Measurements from ENCODE around the gene GEMIN7.

The GEMIN7 gene

DNA sequence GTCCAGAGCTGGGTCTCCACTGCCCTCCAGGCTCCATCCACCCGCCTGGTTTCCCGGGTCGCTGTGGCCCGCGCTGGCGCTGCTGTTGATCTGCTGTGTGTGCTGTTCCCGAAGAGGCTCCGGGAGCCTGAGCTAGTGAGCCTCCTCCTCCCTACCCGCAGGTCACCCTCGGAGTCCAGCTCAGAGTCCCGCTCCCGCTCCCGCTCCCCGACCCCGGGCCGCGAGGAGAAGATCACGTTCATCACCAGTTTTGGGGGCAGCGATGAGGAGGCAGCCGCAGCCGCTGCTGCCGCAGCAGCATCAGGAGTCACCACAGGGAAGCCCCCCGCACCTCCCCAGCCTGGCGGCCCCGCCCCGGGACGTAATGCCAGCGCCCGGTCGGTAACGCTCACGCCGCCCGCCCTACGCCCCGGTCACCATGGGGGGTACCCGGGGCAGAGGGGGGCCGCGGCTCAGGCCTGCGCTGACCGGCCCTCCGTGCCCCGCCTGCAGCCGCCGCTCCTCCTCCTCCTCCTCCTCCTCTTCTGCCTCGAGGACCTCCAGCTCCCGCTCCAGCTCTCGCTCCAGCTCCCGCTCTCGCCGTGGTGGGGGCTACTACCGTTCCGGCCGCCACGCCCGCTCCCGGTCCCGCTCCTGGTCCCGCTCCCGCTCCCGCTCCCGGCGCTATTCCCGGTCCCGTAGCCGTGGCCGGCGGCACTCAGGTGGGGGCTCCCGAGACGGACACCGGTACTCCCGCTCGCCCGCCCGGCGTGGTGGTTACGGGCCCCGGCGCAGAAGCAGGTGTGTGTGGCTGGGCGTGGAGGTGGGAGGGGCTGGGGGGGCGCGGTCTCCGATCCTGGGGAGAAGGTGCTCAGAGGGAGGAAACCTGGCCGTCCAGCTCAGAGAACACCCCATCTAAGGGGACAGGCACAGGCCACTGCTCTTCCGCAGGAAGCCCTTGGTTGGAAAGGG, 14.9 kb upstream of the GEMIN7 start:
- FAIRE-seq = no peak

DNA sequence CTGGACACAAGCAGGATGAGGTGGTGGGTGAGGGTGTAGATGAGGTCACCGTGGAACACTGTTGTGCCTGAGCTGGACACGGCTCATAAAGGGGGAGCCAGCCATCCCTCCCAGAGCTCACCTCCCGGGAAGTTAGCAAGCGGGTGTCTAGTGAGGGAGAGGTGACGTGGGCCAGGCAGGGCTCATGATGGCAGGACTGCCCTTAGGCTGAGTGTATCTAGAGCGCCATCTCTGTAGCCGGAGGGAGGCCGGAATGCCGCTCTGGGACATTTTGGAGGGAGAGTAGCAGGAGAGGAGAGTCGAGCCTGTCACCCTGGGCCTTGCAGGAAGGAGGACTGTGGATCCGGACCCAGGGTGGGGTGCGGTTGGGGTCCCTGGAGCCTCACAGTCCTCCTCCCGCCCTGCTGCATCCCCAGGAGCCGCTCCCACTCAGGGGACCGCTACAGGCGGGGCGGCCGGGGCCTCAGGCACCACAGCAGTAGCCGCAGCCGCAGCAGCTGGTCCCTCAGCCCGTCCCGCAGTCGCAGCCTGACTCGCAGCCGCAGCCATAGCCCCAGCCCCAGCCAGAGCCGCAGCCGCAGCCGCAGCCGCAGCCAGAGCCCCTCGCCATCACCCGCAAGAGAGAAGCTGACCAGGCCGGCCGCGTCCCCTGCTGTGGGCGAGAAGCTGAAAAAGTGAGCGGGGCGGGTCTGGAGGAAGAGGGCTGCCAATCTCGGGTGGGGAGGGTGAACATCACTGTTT, 12.0 kb upstream of the GEMIN7 start:
- FAIRE-seq = no peak

DNA sequence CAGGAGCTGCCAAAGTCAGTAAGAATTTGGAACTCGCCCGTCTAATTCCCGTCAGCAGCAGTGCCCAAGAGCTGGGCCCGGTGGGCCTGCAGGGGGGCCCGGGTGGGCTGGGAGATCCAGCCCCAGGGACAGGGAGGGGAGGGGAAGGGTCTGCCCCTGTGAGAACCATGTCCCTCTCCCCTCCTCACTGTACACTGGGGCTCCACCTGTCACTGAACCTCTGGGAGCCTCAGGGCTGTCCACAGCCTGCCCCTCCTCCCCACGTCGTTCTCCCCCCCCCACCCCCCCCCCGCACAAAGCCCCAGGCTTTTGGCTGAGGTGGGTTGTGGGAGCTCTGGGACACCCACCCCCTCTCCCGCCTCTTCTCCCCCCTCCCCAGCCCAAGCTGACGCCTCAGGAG, 11.0 kb upstream of the GEMIN7 start:
- FAIRE-seq = no peak

DNA sequence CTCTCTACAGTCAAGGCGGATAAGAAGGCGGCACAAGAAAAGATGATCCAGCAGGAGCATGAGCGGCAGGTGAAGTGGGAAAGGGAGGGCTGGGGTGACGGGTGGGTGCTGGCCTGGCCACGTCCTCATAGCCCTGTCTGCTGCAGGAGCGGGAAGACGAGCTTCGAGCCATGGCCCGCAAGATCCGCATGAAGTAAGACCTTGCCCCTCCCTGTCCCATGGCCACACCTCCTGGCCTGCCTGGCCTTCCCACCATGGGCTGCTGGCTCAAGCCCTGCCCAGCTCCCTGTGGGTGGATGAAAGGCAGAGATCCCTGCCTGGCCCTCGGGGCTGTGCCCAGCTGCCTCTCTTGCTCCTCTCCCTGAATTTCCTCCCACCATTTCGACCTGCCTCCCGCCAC, 10.0 kb upstream of the GEMIN7 start:
- no peak for FAIRE-seq

DNA sequence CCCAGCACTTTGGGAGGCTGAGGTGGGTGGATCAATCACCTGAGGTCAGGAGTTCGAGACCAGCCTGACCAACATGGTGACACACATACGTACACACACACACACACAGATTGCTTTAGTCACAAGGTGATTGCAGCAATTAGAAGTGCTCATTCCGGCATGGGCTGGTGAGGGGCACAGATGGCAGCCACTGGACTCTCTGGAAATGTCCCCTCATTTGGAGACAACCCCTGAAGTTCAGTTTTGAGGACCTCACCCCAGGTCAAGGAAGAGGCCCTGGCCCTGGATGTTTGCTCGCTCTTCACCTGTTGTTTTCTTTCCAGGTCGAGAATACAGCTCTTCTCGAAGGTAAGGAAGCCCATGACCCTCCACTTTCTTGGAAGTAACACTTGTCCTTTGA, 8.8 kb upstream of the GEMIN7 start:
- FAIRE-seq = no peak

DNA sequence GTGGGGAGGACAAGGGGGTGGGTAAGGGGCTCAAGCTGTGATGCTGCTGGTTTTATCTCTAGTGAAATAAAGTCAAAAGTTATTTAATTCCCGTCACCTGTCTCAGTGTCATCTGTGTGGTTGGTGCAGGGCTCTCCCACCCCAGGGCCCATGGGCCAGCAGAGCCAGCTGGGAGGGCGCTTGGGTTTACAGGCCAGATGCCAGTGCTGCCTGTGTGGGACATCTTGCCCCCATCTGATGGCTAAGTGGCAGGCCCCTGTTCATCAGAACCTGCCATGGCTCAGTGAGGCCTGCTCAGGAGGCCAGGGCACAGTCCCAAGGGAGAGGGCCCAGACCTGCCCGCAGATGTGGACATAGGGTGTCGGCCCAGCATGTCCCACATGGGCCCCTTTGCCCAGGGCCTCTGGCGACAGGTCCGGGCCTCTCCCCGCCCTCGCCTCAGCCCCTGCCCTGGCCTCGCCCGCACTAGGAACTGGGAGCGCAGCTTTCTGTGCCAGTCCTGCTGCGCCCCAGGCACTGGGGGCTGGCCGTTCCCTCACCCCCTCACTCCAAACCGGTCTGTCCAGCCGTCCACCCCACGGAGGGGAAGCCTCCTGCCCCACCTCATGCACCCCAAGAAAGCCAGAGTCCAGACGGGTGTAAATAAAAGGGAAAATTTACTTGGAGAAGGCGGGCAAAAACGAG, 8.1 kb upstream of the GEMIN7 start:
- no peak for FAIRE-seq

DNA sequence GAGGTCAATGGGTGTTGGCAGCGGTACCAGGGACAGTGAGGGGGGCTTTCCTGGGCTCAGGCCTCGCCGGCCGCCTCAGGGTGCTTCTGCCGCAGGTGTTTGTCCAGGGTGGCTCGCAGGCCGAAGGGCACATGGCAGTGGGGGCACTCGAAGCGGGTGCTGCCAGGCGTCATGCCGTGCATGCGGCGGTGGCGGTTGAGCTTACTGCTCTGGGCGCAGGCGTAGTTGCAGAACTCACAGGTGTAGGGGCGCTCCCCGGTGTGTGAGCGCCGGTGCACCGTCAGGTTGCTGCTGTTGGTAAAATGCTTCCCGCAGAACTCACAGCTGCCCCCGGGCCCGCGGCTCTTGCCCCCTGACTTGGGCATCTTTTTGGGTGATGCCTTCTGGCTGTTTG, 7.5 kb upstream of the GEMIN7 start:
- no peak for FAIRE-seq

DNA sequence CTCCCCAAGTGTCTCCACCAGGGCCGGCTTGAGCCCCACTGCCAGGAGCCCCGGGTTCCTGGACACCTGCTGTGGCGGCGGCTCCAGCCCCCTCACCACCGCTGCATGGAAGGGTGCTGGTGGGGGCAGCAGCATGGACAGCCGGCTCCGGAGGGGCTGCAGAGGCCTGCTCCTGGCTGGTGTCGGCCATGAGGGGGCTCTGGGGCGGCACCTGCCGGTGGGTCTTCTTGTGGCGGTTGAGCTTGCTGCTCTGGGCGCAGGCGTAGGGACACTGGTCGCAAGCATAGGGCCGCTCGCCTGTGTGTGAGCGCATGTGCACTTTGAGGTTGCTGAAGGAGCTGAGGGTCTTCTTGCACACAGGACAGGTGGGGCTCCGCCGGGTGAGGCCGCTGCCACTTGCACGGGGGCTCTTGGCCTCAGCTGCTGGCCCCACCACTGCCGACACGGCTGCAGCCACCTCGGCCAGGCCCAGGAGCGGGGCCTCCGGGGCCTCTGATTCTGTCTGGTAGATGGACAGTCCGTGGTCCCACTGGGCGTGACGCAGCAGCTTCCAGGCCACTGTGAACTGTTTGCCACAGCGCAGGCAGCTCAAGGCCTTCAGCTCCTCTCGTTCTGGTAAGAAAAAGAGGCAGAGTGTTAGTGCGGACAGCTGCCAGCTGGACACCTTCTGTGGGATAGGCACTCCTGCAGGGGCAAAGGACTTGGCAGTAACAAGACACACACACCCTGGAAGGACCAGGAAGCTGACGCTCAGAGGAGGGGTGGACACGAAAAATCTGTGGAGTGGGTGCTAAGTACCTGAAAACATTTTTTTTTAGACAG, 6.9 kb upstream of the GEMIN7 start:
- FAIRE-seq = no peak

DNA sequence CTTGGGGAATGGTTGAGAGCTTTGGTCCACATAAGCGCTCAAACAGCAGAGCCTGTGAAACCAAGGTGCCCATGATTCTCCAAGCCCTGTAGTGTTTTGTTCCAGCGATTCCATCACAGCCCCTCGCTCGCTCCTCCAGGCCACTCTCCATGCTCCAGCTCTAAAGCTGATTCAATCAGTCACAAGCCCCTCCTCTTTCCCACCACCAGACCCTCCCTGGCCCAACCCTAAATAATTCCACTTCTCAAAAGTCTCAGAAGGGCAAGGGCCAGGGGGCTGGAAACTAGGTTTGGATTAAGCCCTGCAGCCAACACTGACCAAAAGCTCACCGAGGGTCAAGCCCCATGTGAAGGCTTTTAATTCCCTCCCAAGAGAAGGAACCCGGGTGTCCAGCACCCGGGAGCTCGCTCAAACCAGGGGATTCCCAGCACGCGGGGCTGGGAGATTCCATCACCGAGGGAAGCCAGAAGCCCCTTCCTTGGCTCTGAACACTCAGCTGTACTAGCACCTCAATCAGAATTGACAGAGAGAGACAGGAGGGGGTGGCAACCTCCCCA, 4.2 kb upstream of the GEMIN7 start:
- no peak for FAIRE-seq

DNA sequence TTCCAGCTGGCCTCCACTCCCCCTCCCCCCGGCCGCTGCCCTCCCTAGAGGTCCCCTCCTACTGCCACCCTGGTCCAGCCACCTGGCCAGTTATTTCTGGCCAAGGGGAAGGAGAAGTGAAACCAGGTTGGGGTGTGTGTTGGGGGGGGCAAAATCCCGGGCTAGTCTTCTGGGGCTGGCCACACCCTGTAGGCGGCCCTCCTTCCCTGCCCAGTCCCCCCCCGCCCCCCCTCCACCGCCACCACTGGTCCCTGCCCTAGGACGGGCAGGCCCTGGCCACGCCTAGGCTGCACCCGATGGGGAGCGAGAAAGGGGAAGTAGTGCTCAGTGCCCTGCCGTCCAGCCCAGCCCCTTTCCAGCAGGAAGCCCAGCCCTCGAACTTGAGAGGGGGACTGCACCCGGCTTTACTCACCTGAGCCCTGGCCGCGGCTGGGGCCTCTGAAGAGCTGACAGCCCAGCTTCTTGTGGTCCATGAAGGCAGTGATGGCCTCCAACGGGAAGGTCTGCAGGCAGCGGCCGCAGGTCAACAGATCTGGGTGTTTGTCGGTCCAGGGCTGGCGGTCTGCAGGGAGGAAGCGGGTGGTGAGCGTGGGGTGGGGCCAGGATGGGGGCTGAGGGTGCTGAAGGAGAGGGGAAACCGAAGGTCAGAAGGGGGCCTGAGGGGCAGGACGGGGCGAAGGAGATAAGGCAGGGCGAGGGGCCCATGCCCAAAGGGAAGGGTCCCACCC, 3.6 kb upstream of the GEMIN7 start:
- no peak for FAIRE-seq

DNA sequence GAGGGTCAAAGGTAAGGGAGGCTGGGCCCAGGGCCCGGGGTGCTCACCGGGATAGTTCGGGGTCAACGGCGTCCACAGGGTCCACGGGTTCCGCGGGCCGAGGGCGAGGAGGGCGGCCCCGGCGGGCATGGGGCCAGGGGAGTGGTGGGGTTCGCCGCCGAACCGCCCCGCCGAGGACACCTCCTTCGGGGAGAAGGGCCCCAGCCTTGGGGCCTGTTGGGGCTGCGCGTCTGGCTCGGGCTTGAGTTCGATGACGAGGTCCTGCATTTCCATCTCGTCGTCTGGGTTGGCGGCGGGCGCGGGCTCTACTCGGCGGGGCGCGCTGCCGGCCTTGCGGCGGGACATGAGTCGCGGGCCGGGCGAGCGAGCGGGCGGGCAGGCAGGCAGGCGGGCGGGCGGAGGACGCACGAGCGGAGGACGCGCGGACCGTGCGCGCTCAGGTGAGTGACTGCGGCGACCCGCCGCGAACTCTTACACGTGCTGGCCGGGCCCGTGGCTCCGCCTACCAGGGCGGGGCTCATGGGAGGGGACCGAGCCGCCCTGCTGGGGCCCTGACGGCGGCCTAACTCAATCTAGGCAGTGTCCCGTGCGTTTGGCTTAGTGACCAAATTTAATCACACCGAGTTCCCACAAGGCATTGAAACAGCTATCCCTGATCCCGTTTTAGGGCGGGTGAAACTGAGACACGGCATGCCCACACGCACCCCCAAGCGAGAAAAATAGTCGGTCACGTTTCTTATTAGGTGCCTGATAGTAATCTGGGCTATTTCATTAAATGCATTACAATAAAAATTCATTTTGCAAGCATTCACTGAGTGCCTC, 2.8 kb upstream of the GEMIN7 start, which contains the start of gene ZNF296:
TSS of gene ZNF296 (minus strand) at position 450 of the 822 bp plus-strand sequence. CDS start at position 345, 105 bp downstream.
- no peak for FAIRE-seq

DNA sequence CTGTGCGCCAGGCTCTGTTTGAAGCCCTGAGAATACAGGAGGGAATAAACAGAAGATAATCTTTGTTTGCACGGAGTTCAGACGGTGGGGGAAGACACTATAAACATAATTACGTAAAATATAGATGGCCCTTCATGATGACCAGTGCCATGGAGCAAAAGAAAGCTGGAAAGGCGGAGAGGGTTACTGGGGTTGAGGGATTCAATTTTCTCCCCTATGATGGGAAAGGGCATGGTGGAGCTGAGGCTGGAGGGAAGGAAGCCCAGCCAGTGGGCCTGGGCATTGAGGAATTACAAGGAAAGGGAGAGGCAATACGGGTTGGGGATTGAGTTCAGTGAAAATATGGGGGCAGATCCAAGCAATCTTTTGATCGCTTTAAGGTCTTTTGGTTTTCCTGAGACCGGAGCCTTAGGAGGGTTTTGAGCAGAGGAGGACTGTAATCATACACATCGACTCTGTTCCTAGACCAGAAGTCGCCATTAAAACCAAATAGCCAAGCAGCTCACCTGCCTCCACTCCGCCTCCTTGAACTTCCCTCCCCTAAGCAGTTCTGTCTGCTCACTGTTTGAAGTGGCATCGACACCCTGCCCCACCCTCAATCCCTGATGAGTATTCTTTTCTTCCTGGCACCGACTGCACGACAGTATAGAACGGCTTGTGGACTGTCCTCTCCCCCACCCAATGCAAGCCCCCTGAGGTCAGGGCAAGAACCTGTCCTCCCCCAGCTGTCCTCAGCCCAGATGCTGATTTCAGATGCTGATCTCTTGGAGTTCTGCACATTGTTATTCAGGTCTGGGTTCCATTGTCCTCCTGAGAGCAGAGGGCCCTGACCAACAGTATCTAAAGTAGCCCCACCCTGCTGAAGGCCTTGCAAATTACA, 2.0 kb upstream of the GEMIN7 start:
- FAIRE-seq = no peak

DNA sequence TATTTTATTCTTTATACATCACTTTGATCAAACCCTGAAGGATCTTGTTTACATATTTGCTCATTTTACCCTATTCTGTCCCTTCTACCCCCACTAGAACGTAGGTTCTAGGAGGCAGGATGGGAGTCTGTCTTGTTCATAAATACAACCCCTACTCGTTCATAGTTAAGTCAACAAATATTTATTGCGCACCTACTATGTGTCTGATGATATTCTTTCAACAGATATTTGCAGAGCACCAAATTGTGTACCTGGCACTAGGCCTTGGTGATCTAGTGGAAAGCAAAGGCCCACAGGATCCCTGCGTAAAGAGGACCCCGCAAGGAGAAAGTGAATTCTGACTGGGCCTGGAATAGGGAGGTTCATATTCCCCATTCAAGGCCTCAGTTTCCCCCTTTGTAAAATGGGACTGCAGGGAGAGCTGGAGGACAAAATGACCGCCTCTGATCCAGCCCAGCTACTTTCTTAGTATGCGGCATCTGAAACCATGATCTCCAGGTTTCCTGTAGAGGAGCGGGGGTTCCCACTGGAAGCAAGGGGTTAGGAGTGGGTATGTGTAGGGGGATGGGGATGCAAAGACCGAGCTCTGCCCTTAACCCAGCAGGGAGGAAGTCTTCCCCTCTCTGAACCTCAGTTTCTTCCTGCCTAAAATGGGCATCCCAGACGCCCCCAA, 534 bp upstream of the GEMIN7 start:
- no peak for FAIRE-seq

DNA sequence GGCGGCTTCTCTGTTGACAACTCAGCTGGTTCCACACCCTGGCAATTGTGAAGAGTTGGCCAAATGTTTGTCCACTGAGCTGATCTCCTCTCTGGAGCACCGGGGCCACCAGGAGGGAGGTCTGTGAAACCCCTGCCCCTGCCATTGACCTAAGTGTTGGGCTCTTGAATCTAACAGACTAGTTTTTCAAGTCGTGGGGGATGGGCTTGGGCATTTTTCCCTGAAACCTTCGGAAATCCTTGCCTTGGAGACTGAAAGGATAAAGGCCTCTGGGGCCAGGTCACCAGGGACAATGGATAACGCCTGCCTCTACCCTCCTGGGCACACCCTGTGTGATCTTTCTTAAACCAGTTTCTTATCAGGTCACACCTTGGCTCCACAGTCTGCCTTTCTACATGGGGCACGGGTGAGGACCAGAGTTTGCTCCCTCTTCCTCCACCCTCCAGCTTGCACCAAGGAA, 881 bp downstream of the GEMIN7 start:
- no peak for FAIRE-seq

DNA sequence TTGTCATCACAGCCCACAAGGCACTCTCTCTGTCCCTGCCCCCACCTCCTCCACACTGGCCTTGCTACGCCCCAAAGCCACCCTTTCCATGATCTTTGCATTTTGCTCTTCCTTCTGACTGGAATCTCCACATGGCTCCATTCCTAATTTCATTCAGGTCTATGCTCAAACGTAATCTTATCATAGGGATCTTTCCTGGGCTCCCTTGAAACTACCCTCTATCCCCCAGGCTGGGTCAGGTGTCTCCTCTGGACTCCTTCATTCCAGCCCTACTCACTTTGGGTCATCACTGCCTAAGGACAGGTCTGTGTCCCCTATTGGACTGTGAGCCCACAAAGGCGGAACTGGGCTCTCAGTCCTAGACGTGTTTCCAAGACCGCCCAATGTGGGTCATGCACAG, 3.1 kb downstream of the GEMIN7 start:
- no peak for FAIRE-seq

DNA sequence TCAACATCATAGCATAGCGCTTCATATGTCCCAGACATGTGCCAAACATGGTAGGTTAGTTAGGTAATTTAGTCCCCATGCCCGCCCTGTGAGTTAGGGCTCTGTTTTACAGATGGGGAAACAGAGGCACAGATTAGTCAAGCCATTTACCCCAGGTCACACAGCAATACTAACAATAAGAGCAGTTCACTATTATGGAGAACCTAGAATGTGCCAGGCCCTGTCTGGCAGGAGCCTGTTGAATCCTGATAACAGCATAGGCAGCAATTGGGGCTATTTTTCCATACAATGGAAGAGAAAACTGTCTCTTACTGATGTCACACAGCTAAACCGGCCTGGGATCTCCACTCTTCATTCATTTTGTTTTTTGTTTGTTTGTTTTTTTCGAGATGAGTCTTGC, 7.4 kb downstream of the GEMIN7 start:
- FAIRE-seq = no peak

DNA sequence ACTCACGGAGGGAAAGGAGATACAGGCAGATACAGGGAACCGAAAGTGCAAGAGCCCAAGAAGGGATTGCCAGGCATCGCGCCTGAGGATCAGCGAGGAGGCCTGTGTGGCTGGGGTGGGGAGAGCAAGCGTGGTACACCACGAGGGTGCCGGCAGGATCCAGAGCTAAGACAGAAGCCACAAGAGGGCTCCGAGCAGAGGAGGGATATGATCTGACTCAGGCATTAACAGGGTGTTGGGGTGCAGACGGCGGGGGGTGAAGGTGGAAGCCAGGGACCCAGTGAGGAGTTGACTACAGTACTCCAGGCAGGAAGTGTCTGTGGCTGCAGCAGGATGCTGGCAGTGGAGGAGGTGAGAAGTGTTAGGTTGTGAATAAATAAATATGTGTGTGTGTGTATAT, 8.5 kb downstream of the GEMIN7 start:
- no peak for FAIRE-seq

DNA sequence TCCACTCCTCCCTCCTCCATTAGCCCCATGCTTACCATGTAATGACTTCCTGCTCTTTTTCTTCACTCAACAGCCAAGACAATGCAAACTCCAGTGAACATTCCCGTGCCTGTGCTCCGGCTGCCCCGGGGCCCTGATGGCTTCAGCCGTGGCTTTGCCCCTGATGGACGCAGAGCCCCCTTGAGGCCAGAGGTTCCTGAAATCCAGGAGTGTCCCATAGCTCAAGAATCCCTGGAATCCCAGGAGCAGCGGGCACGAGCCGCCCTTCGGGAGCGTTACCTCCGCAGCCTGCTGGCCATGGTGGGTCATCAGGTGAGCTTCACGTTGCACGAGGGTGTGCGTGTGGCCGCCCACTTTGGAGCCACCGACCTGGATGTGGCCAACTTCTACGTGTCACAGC, 11.0 kb downstream of the GEMIN7 start:
- no peak for FAIRE-seq

DNA sequence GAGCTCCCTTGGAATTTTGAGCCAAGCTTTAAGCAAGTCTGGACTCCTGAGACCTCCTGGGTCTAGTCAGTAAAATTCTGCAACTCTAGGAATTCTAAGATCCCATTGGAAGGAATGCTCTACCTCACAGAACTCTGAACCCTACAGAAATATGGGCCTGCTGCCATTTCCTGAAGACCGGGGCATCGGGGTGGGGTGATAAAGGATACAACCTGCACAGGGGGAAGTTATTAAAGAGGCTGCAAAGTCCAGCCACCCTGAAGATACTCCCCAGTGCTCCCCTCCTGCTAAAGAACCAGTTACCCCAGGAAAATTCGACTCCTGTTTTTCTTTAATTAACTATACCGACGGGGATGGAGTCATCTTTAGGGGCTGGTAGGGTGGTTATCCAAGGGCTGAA, 11.5 kb downstream of the GEMIN7 start:
- FAIRE-seq = no peak

Measured in islet of Langerhans (tissue), 1 donor.